COLO668 (cell line): ENCODE data around the gene XRN2.
"Not testable (repeated sequence)": the region's sequence is repeated elsewhere in the genome, so short reads cannot be mapped to it uniquely, and the experiment has no call there.

ENCODE experiments used
- DNase-seq: peaks from one replicate; lab custom pipeline; 2025; ENCODE audit not compliant: unreplicated experiment; lab: John Stamatoyannopoulos, UW

The XRN2 gene

DNA sequence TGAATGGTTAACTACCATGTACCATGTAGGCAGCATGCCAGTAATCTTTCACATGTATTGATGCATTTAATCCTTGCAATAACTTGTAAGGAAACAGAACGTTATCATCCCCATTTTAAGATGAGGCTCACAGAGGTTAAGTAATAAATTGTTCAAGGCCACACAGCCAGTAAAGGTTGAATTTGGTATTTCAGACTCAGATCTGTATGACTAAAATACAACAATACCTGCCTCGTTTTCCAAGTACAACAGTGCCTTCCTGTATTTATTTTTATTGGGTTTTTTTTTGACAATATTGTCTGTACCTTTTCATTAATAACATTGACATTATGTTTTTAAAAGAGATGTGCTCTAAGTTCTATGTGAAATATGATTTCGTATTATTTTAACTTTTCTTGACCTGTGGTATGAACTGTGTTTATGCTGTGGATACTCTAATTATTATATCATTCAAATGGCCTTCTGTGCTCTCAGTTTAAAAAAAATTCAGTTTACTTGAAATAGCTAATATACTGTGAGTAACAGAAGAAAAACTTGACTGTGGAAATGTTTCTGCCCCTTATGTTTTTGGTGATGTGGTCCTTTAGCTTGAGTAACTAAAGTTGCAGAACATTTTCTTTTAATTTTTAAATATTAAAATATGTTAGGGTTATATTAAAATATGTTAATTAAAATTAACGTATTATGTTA is 39.7 kb downstream of the XRN2 start:
- DNase-seq = no peak

DNA sequence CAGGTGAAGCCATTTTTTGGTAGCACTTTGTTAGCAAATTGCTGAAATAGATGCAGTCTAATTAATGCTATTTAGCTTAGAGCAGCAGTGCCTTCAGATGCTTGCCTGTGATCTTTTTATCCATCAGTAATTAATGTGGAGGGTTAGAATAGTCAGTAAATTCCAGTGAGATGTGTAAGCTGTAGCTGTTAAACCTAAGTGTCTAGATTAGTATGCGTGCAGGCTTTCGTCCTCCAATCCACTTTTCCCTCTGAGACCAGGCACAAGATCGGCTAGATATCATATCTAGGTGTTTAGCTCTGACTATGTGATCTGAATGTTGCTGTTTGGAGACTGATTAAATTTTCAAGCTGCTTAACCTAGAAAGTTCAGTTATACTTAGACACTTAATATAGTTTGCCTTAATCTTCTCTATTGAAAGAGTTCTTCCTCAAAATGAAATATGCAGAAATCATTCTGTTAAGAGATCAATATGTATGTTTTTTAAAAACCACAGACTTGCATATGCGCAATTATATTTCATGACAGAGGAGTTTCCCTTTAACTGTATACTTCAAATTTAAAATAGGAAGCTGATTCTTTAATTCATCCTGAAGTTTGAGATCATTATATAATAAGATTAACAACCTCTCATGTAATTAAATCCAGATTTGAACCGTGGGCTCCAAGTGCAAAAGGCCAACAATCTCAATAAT is 41.2 kb downstream of the XRN2 start:
- DNase-seq = no peak

DNA sequence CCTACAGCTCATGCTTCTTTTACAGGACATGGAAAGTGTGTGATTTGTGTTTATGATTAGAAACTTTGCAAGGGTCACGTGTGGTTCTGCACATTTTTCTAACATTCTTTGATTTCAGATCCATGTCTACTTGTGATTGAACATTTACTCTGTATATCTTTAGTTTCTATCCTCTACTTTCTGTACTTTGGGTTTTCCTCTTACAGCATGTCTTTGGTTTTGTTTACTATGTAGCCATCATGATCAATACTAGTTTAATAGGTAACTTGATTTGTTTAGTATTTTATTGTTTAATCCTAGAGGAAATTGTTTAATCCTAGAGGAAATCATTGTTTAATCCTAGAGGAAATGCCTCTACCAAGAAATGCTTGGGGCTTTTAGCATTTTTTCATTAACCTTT is 41.8 kb downstream of the XRN2 start:
- DNase-seq = no peak

DNA sequence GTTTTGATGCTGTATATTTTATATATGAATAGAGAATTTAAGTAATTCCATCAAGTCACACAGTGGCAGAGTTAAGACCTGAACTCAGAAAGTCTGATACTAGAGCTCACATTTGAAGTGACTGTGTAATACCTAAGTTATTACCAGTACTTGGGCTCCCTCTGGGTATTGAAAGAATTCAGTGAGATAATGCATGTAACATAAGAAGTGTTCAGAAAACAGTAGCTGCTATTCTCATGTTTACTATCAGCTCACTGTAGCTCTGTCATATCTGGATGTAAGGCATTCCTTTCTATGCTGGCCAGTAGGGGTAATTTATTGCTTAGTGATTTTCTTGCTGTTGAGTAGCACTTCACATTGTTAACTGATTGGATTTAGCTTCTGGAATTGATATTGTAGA is 49.6 kb downstream of the XRN2 start:
- no peak for DNase-seq

DNA sequence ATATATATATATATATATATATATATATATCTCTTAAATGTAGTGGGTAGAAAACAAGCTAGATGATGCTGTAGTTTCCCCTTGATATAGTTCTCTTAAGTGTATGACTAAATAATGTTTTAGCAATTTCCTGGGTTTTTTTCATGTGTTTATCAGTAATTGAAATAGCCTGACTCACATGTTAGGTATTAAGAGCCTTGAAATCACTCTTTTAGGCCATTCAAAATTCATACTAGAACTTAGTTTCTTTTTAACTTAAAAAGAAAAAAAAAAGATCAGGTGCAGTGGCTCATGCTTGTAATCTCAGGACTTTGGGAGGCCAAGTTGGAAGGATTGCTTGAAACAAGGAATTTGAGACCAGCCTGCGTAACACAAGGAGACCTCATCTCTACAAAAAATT is 50.1 kb downstream of the XRN2 start:
- DNase-seq = no peak

DNA sequence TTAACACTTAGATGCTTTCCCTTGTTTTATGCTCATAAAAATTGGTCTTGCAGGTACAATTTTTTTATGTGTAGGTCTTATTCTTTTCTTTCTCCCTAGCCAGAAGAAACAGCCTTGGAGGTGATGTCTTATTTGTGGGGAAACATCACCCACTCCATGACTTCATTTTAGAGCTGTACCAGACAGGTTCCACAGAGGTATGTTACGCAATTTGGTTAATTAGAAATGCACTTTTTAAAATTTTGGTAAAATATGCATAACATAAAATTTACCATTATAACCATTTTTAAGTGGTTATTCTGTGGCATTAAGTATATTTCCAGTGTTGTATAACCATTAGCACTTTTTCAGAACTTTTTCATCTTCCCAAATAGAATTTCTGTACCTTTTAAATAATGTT is 52.9 kb downstream of the XRN2 start:
- DNase-seq = no peak

DNA sequence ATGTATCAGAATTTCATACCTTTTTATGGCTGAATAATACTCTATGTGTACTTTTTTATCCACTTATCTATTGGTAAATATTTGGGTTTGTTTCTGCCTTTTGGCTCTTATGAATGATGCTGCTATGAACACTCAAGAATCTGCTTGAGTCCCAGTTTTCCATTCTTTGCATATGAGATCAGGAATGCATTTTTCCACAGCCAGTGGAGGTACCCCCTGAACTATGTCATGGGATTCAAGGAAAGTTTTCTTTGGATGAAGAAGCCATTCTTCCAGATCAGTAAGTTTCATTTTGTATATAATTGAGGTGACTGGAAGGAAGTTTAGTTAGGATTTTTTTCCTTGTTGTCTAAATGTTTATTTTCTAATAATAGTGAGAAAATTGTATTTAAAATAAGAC is 53.3 kb downstream of the XRN2 start:
- no peak for DNase-seq

DNA sequence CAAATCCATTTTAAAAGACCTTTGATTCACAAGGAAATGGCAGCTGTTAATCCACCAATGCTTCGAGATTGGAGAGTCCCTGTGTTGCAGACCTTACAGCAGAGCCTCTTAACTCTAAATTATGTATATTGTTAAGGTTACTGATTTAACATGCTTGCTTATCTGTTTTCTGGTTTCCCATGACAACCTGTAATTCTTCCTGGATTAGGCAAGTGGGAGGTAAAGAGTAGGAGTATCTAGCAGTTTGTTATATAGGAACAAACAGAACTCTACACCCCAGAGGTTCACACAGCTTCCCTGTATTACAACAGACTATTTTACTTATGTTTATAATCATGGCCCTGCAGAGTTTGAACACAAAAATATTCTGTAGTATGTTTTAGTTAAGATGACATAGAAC is 54.7 kb downstream of the XRN2 start:
- DNase-seq = no peak

DNA sequence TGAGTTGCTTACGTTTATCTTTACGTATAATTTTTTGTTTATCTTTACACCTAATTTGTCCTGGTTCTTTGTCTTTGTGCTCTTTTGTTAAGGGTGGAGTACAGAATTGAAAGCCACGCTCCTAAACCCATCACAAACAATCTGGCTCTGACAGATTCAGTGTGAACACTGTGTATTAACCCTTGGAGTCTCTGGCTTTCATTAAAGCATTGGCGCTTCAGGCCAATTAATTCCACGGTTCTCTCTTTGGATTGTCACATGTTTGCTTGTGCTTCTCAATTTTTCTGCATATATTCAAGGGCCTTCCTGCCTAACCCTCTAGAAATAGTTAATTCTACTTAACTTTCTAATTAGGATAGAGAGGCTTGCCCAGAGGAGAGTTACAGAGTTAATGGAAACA is 55.6 kb downstream of the XRN2 start:
- DNase-seq = no peak

DNA sequence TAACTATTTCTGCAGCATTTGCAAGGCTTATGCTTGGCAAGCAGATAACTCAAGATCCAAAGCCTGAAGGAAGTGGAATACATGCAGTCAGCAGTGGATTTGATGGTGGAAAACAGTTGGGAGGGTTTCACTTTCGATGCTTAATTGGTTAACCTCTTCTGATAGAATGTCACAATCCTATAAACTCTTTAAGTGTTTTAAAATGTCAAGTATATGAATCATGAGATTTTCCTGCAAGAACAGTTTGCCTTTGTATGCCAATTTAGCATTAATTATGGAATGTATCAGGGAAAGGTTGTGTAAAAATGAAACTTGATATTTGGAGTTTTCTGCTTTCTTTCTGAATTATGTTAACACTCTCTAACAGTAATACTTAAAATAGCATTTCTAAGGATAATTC is 57.6 kb downstream of the XRN2 start:
- DNase-seq = no peak

DNA sequence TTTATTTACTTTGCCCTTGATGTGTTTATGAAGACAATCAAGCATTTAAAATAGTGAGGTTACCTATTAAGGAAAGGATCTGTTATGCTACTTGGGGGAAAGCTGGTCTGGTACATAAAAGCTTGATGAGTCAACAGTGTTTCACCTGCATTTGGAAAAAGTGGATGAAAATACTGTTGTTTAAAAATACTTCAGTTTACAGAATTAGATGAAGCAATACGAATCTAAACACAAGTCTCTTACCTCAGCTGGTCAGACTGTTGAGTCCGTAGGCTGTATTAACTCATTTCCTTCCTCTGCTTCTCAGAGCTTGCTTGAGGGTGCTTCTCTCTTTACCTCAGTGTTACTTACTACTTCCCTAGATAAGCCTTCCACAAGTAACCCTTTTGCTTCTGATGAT is 58.1 kb downstream of the XRN2 start:
- no peak for DNase-seq

DNA sequence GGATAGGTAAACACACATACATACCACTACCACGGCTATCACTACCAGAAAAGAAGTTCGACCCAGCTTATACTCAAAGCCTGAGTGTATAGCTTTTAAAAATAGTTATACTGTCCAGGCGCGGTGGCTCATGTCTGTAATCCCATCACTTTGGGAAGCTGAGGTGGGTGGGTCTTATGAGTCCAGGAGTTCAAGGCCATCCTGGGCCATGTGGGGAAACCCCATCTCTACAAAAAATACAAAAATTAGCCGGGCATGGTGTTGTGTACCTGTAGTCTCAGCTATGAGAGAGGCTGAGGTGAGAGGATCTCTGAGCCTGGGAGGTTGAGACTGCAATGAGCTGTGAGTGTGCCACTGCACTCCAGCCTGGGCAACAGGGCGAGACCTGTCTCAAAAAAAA is 61.3 kb downstream of the XRN2 start:
- DNase-seq = no peak

DNA sequence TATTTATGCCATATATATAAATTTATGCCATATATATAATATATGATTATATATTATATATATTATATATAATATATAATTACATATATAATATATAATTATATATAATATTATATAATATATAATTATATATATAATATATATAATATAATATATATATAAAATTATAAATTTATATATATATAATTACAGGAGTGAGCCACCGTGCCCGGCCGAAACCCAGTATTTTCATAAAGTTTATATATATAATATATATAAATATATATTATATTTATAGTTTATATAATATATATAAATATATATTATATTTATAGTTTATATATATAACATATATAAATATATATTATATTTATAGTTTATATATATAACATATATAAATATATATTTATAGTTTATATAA is 62.6 kb downstream of the XRN2 start:
- DNase-seq = no peak

DNA sequence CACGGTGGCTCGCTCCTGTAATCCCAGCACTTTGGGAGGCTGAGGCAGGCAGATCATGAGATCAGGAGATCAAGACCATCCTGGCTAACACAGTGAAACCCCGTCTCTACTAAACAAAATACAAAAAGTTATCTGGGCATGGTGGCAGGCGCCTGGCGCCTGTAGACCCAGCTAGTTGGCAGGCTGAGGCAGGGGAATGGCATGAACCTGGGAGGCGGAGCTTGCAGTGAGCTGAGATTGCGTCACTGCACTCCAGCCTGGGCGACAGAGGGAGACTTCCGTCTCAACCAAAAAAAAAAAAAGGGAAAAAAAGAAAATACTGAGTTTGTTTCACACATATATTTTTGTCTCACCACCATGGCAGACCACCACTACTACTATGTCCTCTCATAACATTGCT is 63.1 kb downstream of the XRN2 start:
- DNase-seq = not testable (repeated sequence)

DNA sequence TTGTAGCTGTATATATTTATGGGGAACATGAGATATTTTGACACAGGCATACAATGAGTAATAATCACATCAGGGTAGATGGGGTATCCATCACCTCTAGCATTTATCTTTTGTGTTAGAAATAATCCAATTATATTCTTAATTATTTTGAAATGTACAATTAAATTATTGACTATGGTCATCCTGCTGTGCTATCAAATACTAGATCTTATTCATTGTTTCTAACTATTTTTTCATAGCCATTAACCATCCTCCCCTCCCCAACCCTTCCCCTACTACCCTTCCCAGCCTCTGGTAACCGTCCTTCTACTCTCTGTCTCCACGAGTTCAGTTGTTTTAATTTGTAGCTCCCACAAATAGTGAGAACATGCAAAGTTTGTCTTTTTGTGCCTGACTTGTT is 65.7 kb downstream of the XRN2 start:
- no peak for DNase-seq

DNA sequence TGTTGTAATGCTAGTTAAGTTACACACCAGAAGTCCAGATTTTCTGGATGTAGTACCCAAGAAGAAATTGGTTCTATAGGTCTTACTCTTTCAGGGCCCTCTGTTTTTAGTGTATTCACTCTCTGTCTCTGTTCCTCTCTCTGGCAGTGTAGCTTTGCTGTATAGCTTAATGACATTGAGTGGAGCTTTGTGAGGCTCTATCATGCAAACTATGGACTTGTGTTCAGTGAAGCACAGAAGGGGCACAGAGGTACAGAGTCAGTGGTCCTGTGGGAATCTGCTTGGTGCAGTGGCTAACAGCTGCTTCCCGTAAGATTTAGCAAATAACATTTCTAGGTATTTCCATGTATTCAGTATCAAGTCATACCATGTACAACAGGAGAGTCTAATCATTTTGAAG is 68.1 kb downstream of the XRN2 start:
- no peak for DNase-seq

DNA sequence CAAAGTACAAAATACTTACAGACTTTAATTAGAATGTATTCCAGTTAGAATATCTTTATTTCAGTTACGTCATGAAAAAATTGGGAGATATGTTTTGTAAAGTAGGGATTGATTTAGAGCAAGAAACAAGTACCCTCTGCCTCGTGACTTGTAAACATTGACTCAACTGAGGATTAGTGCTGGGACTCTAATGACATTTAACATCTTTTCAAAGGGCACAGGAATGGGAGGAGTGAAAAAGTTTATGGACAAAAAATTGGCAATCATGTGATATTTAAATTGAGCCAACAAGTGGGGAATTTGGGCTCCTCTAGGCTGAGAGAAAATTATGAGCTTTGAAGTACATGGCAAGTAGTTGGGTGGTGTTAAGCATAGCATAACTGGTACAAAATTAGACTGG is 68.9 kb downstream of the XRN2 start:
- no peak for DNase-seq

DNA sequence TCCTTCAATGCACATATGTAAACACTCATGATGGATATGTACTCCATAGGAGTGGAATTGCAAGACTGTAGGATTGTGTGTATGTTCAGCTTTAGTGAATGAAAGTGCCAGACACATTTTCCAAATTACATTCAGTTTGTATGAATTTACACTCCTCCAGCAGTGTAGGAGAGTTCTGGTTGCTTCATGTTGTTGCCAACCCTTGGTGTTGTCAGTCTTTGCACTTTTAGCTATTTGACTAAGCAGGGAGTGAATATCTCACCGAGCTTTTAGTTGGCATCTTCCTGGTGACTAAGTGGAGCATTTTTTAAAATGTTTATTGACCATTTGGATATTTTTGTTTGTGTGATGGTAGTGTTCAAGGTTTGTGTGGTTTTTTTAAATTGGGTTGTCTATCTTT is 70.3 kb downstream of the XRN2 start:
- no peak for DNase-seq

DNA sequence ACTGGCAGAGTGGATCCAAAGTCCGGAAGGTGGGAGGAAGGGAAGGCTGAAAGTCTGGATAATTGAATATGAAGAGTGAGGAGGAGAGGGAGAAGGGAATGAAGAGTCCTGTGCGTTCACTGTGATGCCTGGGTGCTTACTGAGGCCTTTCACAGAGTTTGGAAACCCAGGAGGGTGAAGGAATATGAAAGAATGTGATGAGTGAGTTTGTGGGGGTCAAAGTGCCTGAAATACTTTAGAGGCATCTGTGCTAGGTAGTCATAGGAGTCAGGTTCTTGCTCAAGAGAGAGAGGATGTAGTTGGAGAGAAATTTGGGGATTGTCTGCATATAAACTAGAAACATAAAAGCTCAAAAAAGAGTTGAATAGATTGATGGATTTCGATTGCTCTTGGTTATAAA is 73.5 kb downstream of the XRN2 start:
- no peak for DNase-seq

DNA sequence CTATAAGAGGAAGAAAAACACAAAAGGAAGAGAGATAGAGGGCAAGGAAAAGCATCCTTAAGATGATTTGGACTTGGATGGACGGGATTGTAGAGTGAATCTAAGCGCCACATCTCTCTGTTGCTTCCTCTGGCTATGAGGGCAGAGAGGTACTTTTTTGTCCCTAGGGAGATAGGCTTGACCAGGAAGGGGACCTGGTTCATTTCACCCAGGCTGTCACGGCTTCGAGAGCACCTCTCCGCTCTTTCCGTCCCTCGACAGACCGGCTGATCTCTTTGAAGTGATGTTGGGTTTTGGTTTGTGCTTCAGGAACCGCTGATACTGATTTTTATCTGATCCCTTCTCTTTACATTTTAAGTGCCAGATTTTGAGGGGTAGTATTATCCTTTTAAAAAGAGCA is 74.6 kb downstream of the XRN2 start:
- no peak for DNase-seq

DNA sequence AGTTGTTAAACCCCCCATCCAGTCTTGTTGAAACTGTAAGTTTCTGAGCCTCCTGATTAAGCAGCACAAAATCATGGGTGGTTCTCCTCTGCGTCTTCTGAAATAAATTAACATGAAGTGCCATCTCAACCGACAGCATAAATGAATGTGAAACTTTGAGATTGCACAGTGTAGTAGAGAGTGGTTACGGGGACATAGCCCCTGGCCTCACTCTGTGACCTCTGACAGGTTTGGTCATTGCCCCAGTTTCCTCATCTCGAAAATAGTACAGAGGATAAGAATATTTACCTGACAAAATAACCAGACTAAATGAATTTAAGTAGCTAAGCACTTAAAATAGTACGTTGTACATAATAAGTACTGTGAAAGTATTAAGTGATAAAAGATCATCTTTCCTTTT is 75.1 kb downstream of the XRN2 start:
- DNase-seq = no peak

DNA sequence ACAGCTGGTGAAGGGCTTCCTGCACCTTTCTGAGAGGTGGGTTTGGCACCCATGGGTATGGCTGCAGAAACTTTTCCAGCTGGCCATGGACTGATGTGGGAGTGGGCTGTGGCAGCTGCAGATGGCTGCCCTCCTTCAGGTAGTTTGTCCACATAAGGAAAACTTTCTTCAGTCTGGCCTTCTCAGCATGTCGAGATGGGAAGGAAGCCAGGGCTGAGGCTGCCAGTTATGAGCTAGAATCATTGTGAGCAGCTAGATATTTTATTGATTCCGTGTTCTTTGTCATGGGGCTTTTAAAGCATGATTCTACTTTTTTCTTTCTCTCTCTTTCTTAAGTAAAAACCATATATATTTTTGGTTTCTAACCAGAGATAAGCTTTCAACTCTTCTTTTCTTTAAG is 77.6 kb downstream of the XRN2 start:
- DNase-seq = no peak

DNA sequence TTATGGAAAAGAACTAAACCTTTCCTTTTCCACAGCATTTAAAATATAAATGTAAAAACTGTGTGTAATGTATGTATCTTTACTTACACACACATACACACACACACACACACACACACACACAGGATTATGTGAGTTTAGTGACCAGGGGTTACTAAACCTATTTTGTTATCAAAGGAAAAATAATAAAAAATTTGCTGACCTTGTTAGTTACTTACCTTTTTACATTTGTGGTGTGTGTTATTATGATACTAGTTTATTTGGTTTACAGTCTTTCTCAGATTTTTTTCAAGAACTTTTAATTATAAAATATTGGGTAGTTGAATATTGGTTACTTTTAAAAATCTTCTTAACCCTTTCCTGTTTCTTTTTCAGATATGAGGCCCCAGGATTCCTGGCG is 78.5 kb downstream of the XRN2 start:
- no peak for DNase-seq
